Tibial nerve (tissue), 4 donors: ENCODE measurements around the gene COL2A1. TPM values are rescaled to one million over a fixed set of nuclear protein-coding genes. Genes with fewer than 3 reads are reported as not detected.

ENCODE experiments used
- DNase-seq, 2 donors: peaks; one replicate each; pipeline ENCODE4 v3.0.0-alpha.2; 2019; ENCODE audit warnings: low spot score in 2 of 2
- H3K27ac ChIP-seq, 4 donors: fragments of 200-600 bp; sonication (generic) in 3 of 4; one replicate each; pipeline ENCODE4 v1.5.1; 2017 to 2019; ENCODE audit warnings: mild to moderate bottlenecking in 1 of 4
- H3K27me3 ChIP-seq, 2 donors: fragments of 200-600 bp; sonication (generic) in 1 of 2; one replicate each; pipeline versions ENCODE4 v1.5.1 to v1.6.0; 2017 to 2019
- H3K36me3 ChIP-seq, 3 donors: fragments of 200-600 bp; sonication (generic); one replicate each; pipeline ENCODE4 v1.5.1; 2018 to 2019
- H3K4me1 ChIP-seq, 4 donors: fragments of 200-600 bp; sonication (generic) in 3 of 4; one replicate each; pipeline ENCODE4 v1.5.1; 2017 to 2019
- H3K4me3 ChIP-seq, 4 donors: fragments of 200-600 bp; sonication (generic) in 3 of 4; one replicate each; pipeline ENCODE4 v1.5.1; 2017 to 2019; ENCODE audit warnings: mild to moderate bottlenecking in 1 of 4, moderate library complexity in 1 of 4
- H3K9me3 ChIP-seq, 4 donors: fragments of 200-600 bp; sonication (generic) in 3 of 4; one replicate each; pipeline ENCODE4 v1.5.1; 2017 to 2019
- EP300 ChIP-seq, 2 donors: sonication (generic); formaldehyde crosslinking; IDR thresholded peaks; one replicate each; pipeline ENCODE4 v1.6.1; 2017; ENCODE audit warnings: antibody characterized with exemption in 2 of 2, mild to moderate bottlenecking in 1 of 2
- POLR2A ChIP-seq, 2 donors: fragments of 450-650 bp; IDR thresholded peaks; one replicate each; pipeline ENCODE4 v1.6.1; 2017; ENCODE audit warnings: antibody characterized with exemption in 2 of 2, mild to moderate bottlenecking in 2 of 2, moderate library complexity in 2 of 2
- WGBS, 2 donors: methylation state at CpG; one replicate each; pipeline ENCODE4 v1.1.5; 2018; 5-methylcytosine and 5-hydroxymethylcytosine counted together
- total RNA-seq, 4 donors: library from RNA; depleted of rRNA; stranded (reverse); fragments of >200 nt; gene quantifications; one replicate each; pipeline ENCODE4 v1.1.0, GENCODE V29; 2016
- TF ChIP-seq, protein P1 (sequence below), 5 experiments: fragments of 200-600 bp in 3 of 5; fragments of 450-650 bp in 2 of 5; sonication (generic) in 3 of 5; IDR thresholded peaks; one replicate each; pipeline ENCODE4 v1.5.1; 2016 to 2019; ENCODE audit warnings: antibody characterized with exemption in 5 of 5, mild to moderate bottlenecking in 3 of 5, moderate library complexity in 2 of 5

COL2A1 gene
- total RNA-seq, 4 donors from 2014 or later, result not detected

GRCh38 chr12:47969845-47970244, 34.4 kb downstream of the COL2A1 start:
- H3K4me1 ChIP-seq, result peaks cover 0 to 20% (median 3%) of the 10 kb centered on the region in 4 donors
- peaks cover 0 to 37% (median 0%) of the 10 kb centered on the region in 3 donors for H3K36me3 ChIP-seq
- no peaks in the 10 kb centered on the region for H3K27me3 ChIP-seq
- no peaks in the 10 kb centered on the region for H3K9me3 ChIP-seq
- TF ChIP-seq, protein P1, sequence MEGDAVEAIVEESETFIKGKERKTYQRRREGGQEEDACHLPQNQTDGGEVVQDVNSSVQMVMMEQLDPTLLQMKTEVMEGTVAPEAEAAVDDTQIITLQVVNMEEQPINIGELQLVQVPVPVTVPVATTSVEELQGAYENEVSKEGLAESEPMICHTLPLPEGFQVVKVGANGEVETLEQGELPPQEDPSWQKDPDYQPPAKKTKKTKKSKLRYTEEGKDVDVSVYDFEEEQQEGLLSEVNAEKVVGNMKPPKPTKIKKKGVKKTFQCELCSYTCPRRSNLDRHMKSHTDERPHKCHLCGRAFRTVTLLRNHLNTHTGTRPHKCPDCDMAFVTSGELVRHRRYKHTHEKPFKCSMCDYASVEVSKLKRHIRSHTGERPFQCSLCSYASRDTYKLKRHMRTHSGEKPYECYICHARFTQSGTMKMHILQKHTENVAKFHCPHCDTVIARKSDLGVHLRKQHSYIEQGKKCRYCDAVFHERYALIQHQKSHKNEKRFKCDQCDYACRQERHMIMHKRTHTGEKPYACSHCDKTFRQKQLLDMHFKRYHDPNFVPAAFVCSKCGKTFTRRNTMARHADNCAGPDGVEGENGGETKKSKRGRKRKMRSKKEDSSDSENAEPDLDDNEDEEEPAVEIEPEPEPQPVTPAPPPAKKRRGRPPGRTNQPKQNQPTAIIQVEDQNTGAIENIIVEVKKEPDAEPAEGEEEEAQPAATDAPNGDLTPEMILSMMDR (IDR thresholded peaks at IDR 0.05), result no peak
- no peak for TF ChIP-seq POLR2A (IDR thresholded peaks at IDR 0.05)
- TF ChIP-seq EP300 (IDR thresholded peaks at IDR 0.05), result no peak
- 77 to 80% methylated on average over 3 of the region's 3 CpGs for WGBS, 2 donors
- DNase-seq, result no peak
- no peak overlapping the region for H3K4me3 ChIP-seq
- no peak overlapping the region for H3K27ac ChIP-seq

DNA sequence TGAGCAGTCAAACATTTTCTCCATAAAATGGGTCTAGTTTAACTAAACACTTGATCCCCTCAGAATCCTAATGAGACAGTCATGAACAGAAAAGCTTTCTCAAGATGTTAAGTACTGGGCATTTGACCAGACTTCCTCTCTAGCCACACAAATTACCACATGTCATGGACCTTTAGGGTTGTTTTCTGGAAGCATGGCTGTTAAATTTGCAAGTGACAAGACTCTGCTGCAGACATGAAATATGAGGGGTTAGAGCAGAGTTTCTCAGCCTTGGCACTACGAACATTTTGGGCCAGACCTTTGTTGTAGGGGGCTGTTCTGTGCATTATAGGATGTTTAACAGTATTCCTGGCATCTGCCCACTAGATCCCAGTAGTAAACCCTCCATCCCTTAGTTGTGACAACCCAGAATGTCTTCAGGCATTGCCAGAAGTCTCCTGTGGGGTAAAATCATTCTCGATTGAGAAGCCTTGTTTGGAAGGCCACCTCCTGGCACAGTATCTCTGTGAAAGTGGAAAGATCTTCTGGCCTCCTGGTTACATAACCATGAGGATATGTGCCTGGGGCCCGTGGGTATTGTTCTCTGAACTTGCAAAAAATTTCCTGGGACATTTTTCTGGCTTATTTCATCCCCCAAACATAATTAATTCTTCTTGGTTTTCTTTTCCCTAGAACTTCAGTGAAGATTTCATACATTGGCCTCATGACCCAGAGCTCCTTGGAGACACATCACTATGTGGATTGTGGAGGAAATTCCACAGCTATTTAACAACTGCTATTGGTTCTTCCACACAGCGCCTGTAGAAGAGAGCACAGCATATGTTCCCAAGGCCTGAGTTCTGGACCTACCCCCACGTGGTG, 36.6 kb downstream of the COL2A1 start:
- peak in 1 of 2 donors; percentile 20 for DNase-seq
- TF ChIP-seq, protein P1 (IDR thresholded peaks at IDR 0.05), result no peak
- TF ChIP-seq EP300 (IDR thresholded peaks at IDR 0.05), result peak in 1 of 2 donors; percentile 34
- TF ChIP-seq POLR2A (IDR thresholded peaks at IDR 0.05), result no peak
- 24 to 29% methylated on average over 5 of the region's 5 CpGs for WGBS, 2 donors
- Histone ChIP-seq H3K4me1 (peaks cover 0 to 35% (median 8%) of the 10 kb centered on the region in 4 donors), H3K4me3 (no peak overlapping the region), H3K27ac (peak overlapping the region in 2 of 4 donors; percentile 17 to 24), H3K36me3 (peaks cover 0 to 37% (median 0%) of the 10 kb centered on the region in 3 donors), H3K9me3 (no peaks in the 10 kb centered on the region), H3K27me3 (peaks cover 0 to 2% of the 10 kb centered on the region in 2 donors)

GRCh38 chr12:47965581-47965980, 38.7 kb downstream of the COL2A1 start:
- DNase-seq, result no peak
- 86 to 88% methylated on average over 3 of the region's 3 CpGs for WGBS, 2 donors
- Histone ChIP-seq H3K9me3 (no peaks in the 10 kb centered on the region), H3K27me3 (peaks cover 0 to 2% of the 10 kb centered on the region in 2 donors), H3K4me3 (no peak overlapping the region), H3K27ac (peak overlapping the region in 1 of 4 donors; percentile 76), H3K36me3 (peaks cover 0 to 37% (median 0%) of the 10 kb centered on the region in 3 donors), H3K4me1 (peaks cover 0 to 37% (median 8%) of the 10 kb centered on the region in 4 donors)
- TF ChIP-seq, protein P1 (IDR thresholded peaks at IDR 0.05), result no peak
- no peak for TF ChIP-seq POLR2A (IDR thresholded peaks at IDR 0.05)
- TF ChIP-seq EP300 (IDR thresholded peaks at IDR 0.05), result no peak

DNA sequence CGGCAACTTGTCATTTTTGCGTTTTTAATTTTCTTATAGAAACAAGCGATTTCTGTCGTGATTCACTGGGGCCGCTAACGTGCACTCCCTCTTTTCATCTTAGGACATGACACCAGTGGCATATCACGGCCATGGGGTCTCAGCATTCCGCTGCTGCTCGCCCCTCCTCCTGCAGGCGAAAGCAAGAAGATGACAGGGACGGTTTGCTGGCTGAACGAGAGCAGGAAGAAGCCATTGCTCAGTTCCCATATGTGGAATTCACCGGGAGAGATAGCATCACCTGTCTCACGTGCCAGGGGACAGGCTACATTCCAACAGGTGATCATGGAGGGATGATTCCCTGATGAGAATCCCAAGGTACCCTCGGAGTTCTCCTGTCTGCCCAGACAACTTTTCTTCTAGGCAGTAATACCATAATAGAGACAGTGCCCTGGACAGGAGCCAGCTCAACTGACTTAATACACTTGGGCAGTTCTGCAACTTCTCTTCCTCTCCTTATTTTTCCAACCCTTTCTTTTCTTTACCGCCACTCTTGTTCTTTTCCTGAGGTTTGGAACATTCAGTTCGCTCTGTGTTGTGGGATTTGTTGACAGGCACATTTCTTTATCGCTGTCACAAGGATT, 40.1 kb downstream of the COL2A1 start:
- Histone ChIP-seq H3K27ac (peak overlapping the region in 3 of 4 donors; percentile 76 to 85 (median 78)), H3K36me3 (peaks cover 0 to 34% (median 0%) of the 10 kb centered on the region in 3 donors), H3K4me1 (peaks cover 0 to 37% (median 8%) of the 10 kb centered on the region in 4 donors), H3K9me3 (no peaks in the 10 kb centered on the region), H3K4me3 (peak overlapping the region; percentile 79 to 98 (median 86)), H3K27me3 (peaks cover 0 to 2% of the 10 kb centered on the region in 2 donors)
- TF ChIP-seq EP300 (IDR thresholded peaks at IDR 0.05) (no peak), POLR2A (IDR thresholded peaks at IDR 0.05) (no peak)
- TF ChIP-seq, protein P1 (IDR thresholded peaks at IDR 0.05), result no peak
- DNase-seq, result peak in 1 of 2 donors; percentile 66
- WGBS, 2 donors, result 16 to 18% methylated on average over 18 of the region's 18 CpGs
